Measurements from ENCODE around the gene INO80B. TPM values are rescaled to one million over a fixed set of nuclear protein-coding genes. Genes with fewer than 3 reads are reported as not detected.

Gene INO80B
- total and polyA plus RNA-seq, 2 of the 8 experiments (the other 6 are each of a cell fraction or from before 2014, with no cell fraction given) = 3.9 to 18.5 TPM

- Histone ChIP-seq H2BK15ac (ENCODE audit: low read length) (0 out of 2 replicates have a peak overlapping the region, but pooled peaks have one; percentile 72), H3K14ac (ENCODE audit: insufficient read length) (no peak overlapping the region), H2AK5ac (ENCODE audit: low read depth, low read length) (no peak overlapping the region), H3K23ac (ENCODE audit: insufficient read length) (no peak overlapping the region), H3K4ac (replicated peaks; ENCODE audit: insufficient read length, low read depth, low read length) (no peak overlapping the region), H4K5ac (ENCODE audit: insufficient read length, low read depth, low read length) (no peak overlapping the region), H3K18ac (ENCODE audit: extremely low read depth, low read length) (peak overlapping the region; percentile 96), H2BK12ac (ENCODE audit: low read depth, low read length) (peak overlapping the region; percentile 94; the same call in 1 of the 2 replicates), H3K23me2 (ENCODE audit: low read depth, low read length) (peaks cover 32% of the 10 kb centered on the region; the same call in 1 of the 2 replicates), H2BK20ac (ENCODE audit: low read length) (peak overlapping the region; percentile 48), H3K79me2 (ENCODE audit: control insufficient read depth in 1 of 2, insufficient read depth in 2 of 2, low read length in 2 of 2) (no peaks in the 10 kb centered on the region), H3K4me1 (replicated peaks in 1 of 4; ENCODE audit: control insufficient read depth in 3 of 4, insufficient read depth in 4 of 4, low read length in 3 of 4) (peaks cover 7 to 53% (median 31%) of the 10 kb centered on the region in 4 experiments), H2AFZ (ENCODE audit: low read length) (peak overlapping the region; percentile 47), H4K20me1 (replicated peaks in 1 of 2; ENCODE audit: control insufficient read depth in 1 of 2, insufficient read depth in 2 of 2, low read length in 2 of 2) (peaks cover 0 to 16% of the 10 kb centered on the region in 2 experiments), H3K9me3 (ENCODE audit: insufficient read depth in 2 of 2, low read depth in 1 of 2, low read length in 1 of 2) (no peaks in the 10 kb centered on the region), H4K91ac (replicated peaks; ENCODE audit: insufficient read length, low read length) (peak overlapping the region; percentile 62), H3K27me3 (replicated peaks in 1 of 4; ENCODE audit: control insufficient read depth in 3 of 4, extremely low read depth in 1 of 4, insufficient read depth in 3 of 4, low read length in 3 of 4) (peaks cover 75 to 88% (median 87%) of the 10 kb centered on the region in 4 experiments), H3K9ac (replicated peaks in 1 of 4; ENCODE audit: extremely low read depth in 1 of 4, low read depth in 3 of 4, low read length in 3 of 4) (no peak overlapping the region), H3K79me1 (ENCODE audit: low read depth, low read length) (no peaks in the 10 kb centered on the region), H4K8ac (ENCODE audit: extremely low read depth, insufficient read depth, low read length) (peak overlapping the region; percentile 90), H3K56ac (replicated peaks; ENCODE audit: insufficient read length, low read depth, low read length) (no peak overlapping the region), H3K36me3 (ENCODE audit: control insufficient read depth in 2 of 4, insufficient read depth in 4 of 4, low read length in 3 of 4) (no peaks in the 10 kb centered on the region; a peak in 1 of 8 replicates), H3K27ac (ENCODE audit: low read depth, low read length) (no peak overlapping the region), H3K4me2 (ENCODE audit: insufficient read depth in 1 of 2, low read depth in 2 of 2, low read length in 2 of 2) (peak overlapping the region; percentile 78 to 97), H2BK5ac (ENCODE audit: low read depth, low read length) (0 out of 2 replicates have a peak overlapping the region, but pooled peaks have one; percentile 26), H3K4me3 (ENCODE audit: extremely low read depth in 1 of 4, insufficient read depth in 2 of 4, low read depth in 3 of 4, low read length in 4 of 4) (peak overlapping the region; percentile 20 to 57 (median 46); a peak in 7 of 8 replicates), H2BK120ac (replicated peaks; ENCODE audit: low read depth, low read length) (no peak overlapping the region)
- 2% methylated on average over 40 of the region's 41 CpGs; no CpG with 5 or more reads in 1 of the 2 experiments for WGBS, 2 experiments (ENCODE audit: extremely low coverage in 1 of 2, insufficient coverage in 1 of 2, insufficient read length in 1 of 2, insufficient replicate concordance in 2 of 2, low coverage in 1 of 2, low lambda C conversion rate in 2 of 2, missing lambda C conversion rate in 1 of 2)
- FAIRE-seq = no peak
- DNase-seq (ENCODE audit: low read depth in 1 of 2, low spot score in 2 of 2) = peak in 1 of 2 experiments; percentile 83
- CTCF ChIA-PET (ENCODE audit: partially characterized antibody) = interaction anchor here (0.6 to 5.1 kb wide), 7 partner anchors 11 to 90 kb away, joined by 3 to 24 read pairs (median 8); partner anchors contain the start of genes CCDC142 and TTC31
- POLR2A ChIA-PET (ENCODE audit: partially characterized antibody) = interaction anchor here (0.7 to 9.4 kb wide), 16 partner anchors 8 to 86 kb away, joined by 3 to 73 read pairs (median 5); partner anchors contain the start of genes AUP1, CCDC142, DQX1 and HTRA2
- TF ChIP-seq ASH2L (IDR thresholded peaks at IDR 0.05; ENCODE audit: low read length) (peak; percentile 46), SUZ12 (IDR thresholded peaks at IDR 0.05; ENCODE audit: low read length) (no peak; the same call in none of the 2 replicates), CEBPB (IDR thresholded peaks at IDR 0.05; ENCODE audit: low read depth, low read length) (no peak), BACH1 (IDR thresholded peaks at IDR 0.05; ENCODE audit: low read length) (peak; percentile 93), TAF7 (optimal IDR thresholded peaks at IDR 0.05; ENCODE audit: borderline replicate concordance, low read depth, low read length) (peak; percentile 17), TCF12 (IDR thresholded peaks at IDR 0.05; ENCODE audit: low read depth, low read length) (no peak), CTBP2 (IDR thresholded peaks at IDR 0.05; ENCODE audit: borderline replicate concordance, insufficient read depth, insufficient read length, low read length) (peak; percentile 53), E2F6 (IDR thresholded peaks at IDR 0.05) (peak; percentile 78), POU5F1 (IDR thresholded peaks at IDR 0.05; ENCODE audit: low read depth, low read length) (no peak), YY1 (IDR thresholded peaks at IDR 0.05; ENCODE audit: low read depth, low read length) (no peak), SP4 (IDR thresholded peaks at IDR 0.05; ENCODE audit: low read length) (no peak)
These were observed 43.8 kb downstream of the INO80B start for GRCh38 chr2:74498500-74499266.
